GM21367 (cell line): Measurements from ENCODE around the gene PRKCH.

ENCODE experiments used
- ATAC-seq: cut with Tn5 transposase; IDR thresholded peaks from one replicate; pipeline ENCODE4 v1.9.1; 2021; ENCODE audit not compliant: unreplicated experiment

Gene PRKCH

GRCh38 chr14:61321385-61322010 is at the start of gene PRKCH:
Gene PRKCH (plus strand): TSS chr14:61321579. CDS start chr14:61322102, 523 bp downstream.
- ATAC-seq: peak; percentile 78

DNA sequence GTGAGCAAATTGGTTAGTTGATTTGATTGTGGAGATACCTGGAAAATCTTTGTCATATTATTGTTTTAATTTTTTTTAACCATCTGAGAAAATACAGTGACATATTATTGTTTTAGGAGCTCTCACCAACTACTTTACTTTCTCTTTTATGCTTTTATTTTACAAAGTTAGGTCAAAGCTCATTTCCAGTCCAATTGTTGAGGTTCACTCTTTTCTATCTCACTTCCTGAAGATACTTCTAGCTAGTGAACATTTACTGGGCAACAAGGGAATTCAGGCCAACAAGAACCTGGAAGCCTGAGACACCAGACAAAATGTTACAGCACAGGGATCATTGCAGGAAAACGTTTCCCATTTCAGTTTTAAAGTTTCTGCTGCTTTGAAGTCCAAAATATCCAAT is 44.1 kb upstream of the PRKCH start:
- no peak for ATAC-seq

GRCh38 chr14:61277784-61278183 is 43.6 kb upstream of the PRKCH start:
- no peak for ATAC-seq

DNA sequence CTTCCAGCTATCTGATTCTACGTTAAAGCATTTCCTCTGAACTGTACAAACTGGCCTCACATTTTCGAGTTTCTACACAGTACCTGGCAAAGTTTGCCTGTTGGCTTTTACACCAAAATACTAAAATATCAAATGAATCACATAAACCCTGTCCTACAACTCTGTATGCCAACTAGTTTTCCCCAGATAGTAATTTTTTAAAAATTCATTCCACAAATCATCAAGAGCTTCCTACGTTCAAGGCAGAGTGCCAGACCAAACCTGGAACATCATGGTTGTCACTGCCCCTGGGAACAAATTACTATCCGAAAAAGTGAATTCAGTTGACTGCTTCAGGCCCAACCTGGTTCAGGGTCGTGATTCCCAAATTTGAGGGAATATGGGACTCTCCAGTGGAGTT is 42.3 kb upstream of the PRKCH start:
- ATAC-seq: no peak

DNA sequence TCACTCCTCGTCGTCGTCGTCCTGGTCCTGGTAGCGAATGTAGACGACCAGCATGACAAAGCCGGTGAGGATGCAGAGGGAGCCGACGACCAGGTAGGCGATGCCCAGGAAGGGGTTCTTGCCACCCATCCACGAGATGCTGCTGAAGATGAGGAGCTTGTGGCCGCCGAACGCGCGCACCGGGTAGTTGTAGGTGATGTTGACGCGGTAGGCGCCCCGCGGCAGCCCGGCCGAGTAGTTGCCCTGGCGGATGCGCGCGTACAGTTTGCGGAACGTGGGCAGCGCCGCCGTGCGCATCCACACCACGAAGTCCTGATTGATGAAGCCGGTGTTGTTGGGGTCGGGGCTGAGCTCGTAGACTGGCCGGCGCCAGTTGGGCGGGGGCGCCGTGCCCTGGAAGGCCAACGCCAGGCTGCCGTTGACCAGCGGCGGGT is 41.3 kb upstream of the PRKCH start:
- no peak for ATAC-seq

- no peak for ATAC-seq
Observed at GRCh38 chr14:61280526-61281185, 40.7 kb upstream of the PRKCH start.

GRCh38 chr14:61281186-61281947 is 40.0 kb upstream of the PRKCH start, which contains the start of gene TMEM30B:
Gene TMEM30B (minus strand): TSS chr14:61281338. CDS start chr14:61281147, 191 bp downstream.
- ATAC-seq: no peak

DNA sequence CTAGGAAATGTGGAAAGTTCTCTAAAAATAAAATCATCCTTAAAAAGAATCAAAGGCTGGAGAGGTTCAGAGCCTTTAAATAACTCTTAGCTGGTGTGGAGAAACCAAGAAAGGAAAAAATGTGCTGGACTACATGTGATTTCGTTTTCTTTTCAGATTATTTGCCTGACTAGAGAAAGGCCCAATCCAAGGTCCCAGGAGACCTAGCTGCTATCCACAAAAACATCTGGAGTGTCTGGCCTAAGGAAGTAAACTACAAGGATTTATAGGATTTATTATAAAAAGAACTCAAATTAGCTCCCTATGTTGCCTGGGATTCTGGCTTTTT is 39.5 kb upstream of the PRKCH start:
- no peak for ATAC-seq

- no peak for ATAC-seq
Observed at GRCh38 chr14:61282746-61283145, 38.6 kb upstream of the PRKCH start.

GRCh38 chr14:61284001-61284400 is 37.4 kb upstream of the PRKCH start:
- ATAC-seq: no peak

GRCh38 chr14:61285364-61285763 is 36.0 kb upstream of the PRKCH start:
- no peak for ATAC-seq

GRCh38 chr14:61287196-61287595 is 34.2 kb upstream of the PRKCH start:
- no peak for ATAC-seq

DNA sequence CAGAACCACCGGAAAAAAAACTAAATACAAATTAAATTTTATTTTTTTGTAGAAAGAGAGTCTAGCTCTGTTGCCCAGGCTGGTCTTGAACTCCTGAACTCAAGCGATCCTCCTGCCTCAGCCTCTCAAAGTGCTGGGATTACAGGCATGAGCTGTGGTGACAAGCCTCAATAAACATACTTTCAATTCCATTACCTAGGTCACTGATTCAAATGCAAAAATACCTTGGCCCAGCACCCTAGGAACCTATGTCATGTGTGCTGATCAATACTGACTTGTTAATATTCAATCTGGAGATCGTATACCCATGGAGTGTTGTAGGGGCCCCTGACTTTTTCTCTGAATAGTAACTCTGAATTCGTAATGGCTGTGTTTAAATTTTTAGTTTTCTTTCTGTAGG is 33.2 kb upstream of the PRKCH start:
- ATAC-seq: no peak

DNA sequence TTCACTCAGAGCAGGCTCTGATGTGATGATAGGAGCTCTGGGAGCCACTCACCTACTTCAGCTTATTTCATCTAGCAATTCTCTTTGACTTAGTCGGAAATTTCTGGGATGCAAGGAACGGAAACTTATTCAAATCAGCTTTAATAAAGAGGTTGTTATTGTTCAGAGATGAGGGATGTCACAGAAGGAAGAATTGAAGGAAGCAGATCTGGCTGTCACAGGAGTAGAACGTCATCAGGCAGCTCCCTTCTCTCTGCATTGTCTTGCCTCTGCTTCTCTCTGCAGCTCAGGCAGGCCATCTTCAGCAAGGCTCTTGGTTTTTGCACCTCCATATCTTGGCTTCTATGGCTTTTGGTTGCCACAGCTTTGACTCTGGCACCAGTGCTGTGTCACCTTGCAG is 32.7 kb upstream of the PRKCH start:
- ATAC-seq: no peak

DNA sequence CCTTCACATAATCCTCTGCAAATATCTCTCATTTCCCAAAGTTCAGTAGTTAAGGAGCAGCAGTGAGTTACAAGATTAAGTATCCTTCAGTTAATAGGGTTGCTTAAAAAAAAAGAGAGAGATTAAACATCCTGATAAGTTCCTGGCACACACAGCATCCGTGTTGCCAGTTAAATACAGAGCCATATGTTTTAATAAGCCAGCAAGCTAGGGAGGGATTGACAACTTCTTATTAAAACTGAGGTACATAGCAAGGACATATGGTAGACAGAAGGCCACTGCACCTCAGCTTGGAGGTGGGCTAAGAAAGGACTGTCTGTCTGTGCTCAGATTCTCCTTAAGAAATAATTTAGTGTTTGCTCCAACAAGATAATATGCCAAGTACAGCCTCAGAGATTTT is 30.7 kb upstream of the PRKCH start:
- ATAC-seq: no peak

DNA sequence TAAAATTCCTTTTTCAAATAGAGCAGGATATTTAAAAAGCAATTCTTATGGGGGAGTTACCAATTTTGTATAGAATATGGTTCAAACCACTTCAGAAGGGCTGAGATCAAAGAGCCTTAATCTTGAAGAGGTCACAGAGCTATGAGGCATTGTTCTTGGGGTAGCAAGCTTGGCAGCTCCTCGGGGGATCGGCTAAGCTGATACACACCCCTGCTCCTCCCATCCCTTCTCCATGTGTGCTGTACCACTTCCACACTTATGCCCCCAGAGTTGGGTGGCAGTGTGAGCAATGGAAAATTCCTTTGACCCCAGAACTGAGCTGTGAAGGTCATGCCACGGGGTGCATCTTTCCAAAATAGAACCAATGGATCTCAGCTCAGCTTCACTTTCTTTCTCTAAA is 25.2 kb upstream of the PRKCH start:
- ATAC-seq: no peak

DNA sequence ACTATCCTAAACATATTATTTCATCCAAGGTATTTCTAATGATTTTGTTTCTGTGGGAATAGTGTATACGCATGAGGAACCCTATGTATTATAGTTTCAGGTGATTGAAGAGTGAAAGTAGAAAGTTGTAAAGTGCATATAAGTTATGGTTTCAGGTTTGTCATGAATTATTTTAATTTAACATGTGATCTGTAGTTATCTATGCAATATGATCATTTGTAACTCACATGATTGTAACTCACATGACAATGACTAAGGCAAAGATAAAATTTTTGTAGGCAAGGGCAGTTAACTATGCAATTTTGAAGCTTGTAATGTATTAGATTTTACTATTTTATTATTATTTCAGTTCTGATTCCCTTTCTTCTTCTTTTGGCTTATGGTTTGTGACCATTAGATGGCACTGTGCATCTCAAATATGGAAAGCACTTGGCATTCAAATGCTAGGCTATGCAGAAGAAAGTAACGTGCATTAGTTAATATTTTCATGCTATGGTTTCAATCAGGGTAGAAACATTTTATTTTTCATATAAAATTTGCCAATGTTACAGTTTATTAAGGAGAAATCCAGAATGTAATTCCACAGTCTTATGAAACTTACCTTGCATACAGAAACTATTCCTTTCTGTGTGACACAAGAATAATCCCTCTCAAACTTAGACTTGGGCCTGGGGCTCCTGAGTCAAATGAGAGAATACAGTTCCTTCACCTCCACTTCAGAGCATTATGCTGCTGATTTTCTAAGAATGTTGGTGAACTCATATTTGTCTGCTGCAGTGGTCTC is 24.5 kb upstream of the PRKCH start:
- no peak for ATAC-seq

GRCh38 chr14:61297581-61297980 is 23.8 kb upstream of the PRKCH start:
- ATAC-seq: no peak

GRCh38 chr14:61298824-61299223 is 22.6 kb upstream of the PRKCH start:
- ATAC-seq: no peak

DNA sequence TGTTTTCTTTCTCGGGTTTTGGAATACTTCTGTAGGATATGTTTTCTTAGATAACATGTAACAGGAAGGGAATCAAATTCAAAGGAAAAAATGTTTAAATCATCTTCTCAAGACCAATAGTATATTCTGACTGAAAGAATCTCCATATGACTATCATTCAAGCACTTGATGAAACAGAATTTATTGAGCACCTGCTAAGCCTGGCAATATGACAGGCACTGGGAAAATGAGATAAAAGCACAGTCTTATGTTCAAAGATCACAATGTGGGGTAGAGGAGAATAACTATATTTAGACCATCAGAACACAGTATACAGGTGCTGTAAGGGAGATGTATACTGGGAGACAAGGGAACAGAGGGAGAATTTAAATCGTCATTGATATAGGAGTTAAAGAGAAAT is 21.2 kb upstream of the PRKCH start:
- ATAC-seq: no peak

GRCh38 chr14:61300754-61301153 is 20.6 kb upstream of the PRKCH start:
- no peak for ATAC-seq
